ENCODE results near the gene SRSF2. TPM values are rescaled to one million over a fixed set of nuclear protein-coding genes. Genes with fewer than 3 reads are reported as not detected.

SRSF2 gene
- total and polyA plus RNA-seq, 9 of the 15 experiments (the other 6 are each of a cell fraction or from before 2014, with no cell fraction given): 161 to 583 (median 393) TPM

GRCh38 chr17:76689859-76690258, 47.3 kb downstream of the SRSF2 start (continued):
- no peak for TF ChIP-seq ZNF134 (CRISPR knock-in tag; conservative IDR thresholded peaks at IDR 0.05)
- TF ChIP-seq KDM1A (IDR thresholded peaks at IDR 0.05): no peak
- peak; percentile 96 for TF ChIP-seq CEBPB (tag; IDR thresholded peaks at IDR 0.05)
- no peak for TF ChIP-seq ZNF507 (tag; conservative IDR thresholded peaks at IDR 0.05)
- TF ChIP-seq TCF3 (CRISPR knock-in tag; IDR thresholded peaks at IDR 0.05): no peak
- TF ChIP-seq, protein P1, sequence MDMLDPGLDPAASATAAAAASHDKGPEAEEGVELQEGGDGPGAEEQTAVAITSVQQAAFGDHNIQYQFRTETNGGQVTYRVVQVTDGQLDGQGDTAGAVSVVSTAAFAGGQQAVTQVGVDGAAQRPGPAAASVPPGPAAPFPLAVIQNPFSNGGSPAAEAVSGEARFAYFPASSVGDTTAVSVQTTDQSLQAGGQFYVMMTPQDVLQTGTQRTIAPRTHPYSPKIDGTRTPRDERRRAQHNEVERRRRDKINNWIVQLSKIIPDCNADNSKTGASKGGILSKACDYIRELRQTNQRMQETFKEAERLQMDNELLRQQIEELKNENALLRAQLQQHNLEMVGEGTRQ (CRISPR knock-in tag; IDR thresholded peaks at IDR 0.05): peak; percentile 75
- TF ChIP-seq L3MBTL2 (IDR thresholded peaks at IDR 0.05): peak; percentile 47; the same call in 1 of the 2 replicates

GRCh38 chr17:76688165-76688622, 48.9 kb downstream of the SRSF2 start:
- H3K9ac ChIP-seq (ENCODE audit: insufficient read depth in 1 of 2, low read depth in 2 of 2, low read length in 2 of 2): peak overlapping the region in 1 of 2 experiments; percentile 36; a peak in 1 of 4 replicates
- no peak for DNase-seq (ENCODE audit: extremely low read depth in 1 of 4, low spot score in 3 of 4)
- 75% methylated on average over 5 of the region's 11 CpGs for WGBS (ENCODE audit: insufficient coverage, low coverage, missing lambda C conversion rate)
- no peaks in the 10 kb centered on the region for H3K9me3 ChIP-seq (replicated peaks; ENCODE audit: control insufficient read depth, insufficient read depth, low read depth, low read length)
- BruUV-seq (replicated peaks): no TSS peak
- H3K4me1 ChIP-seq (replicated peaks in 1 of 2; ENCODE audit: control insufficient read depth in 2 of 2, insufficient read depth in 2 of 2, low read length in 2 of 2): peaks cover 8 to 45% of the 10 kb centered on the region in 2 experiments; a peak in 3 of 5 replicates
- H3K9me1 ChIP-seq (ENCODE audit: control insufficient read depth, insufficient read depth, low read length): no peaks in the 10 kb centered on the region
- POLR2A ChIA-PET: no interaction called here
- no peaks in the 10 kb centered on the region for H3K79me2 ChIP-seq (ENCODE audit: control insufficient read depth, insufficient read depth, low read length)
- in situ Hi-C loops (cut with MboI): no loop called here
- no peak for FAIRE-seq
- H4K20me1 ChIP-seq (replicated peaks; ENCODE audit: control insufficient read depth, insufficient read depth, low read length): no peaks in the 10 kb centered on the region; the same call in 1 of the 2 replicates
- H3K27me3 ChIP-seq (ENCODE audit: control insufficient read depth in 2 of 2, insufficient read depth in 2 of 2, low read length in 2 of 2): no peaks in the 10 kb centered on the region
- 0 out of 3 replicates have a peak, but pooled peaks have one; percentile 12 for ATAC-seq
- no peak overlapping the region for H2AFZ ChIP-seq (ENCODE audit: low read depth, low read length)
- H3K4me3 ChIP-seq: no peak overlapping the region
- intact Hi-C loops (cut with micrococcal nuclease): no loop called here
- no peaks in the 10 kb centered on the region for H3K36me3 ChIP-seq (ENCODE audit: control insufficient read depth, insufficient read depth, low read length)
- H3K4me2 ChIP-seq (ENCODE audit: insufficient read depth, low read length): no peak overlapping the region
- CTCF ChIA-PET (ENCODE audit: low intra/inter-chr PET ratio): interaction anchor here (0.6 kb wide), 1 partner anchor 38 kb away, joined by 3 read pairs; the partner anchor contains the start of gene JMJD6
- no peak overlapping the region for H3K27ac ChIP-seq (ENCODE audit: extremely low read depth, low read depth, low read length)
- TF ChIP-seq MTA2 (IDR thresholded peaks at IDR 0.05; ENCODE audit: low read depth) (no peak), ZNF316 (IDR thresholded peaks at IDR 0.05) (no peak), ZFP91 (CRISPR knock-in tag; IDR thresholded peaks at IDR 0.05) (no peak), HNRNPL (IDR thresholded peaks at IDR 0.05; ENCODE audit: low read depth, low read length) (no peak)
- TF ChIP-seq, protein P2, sequence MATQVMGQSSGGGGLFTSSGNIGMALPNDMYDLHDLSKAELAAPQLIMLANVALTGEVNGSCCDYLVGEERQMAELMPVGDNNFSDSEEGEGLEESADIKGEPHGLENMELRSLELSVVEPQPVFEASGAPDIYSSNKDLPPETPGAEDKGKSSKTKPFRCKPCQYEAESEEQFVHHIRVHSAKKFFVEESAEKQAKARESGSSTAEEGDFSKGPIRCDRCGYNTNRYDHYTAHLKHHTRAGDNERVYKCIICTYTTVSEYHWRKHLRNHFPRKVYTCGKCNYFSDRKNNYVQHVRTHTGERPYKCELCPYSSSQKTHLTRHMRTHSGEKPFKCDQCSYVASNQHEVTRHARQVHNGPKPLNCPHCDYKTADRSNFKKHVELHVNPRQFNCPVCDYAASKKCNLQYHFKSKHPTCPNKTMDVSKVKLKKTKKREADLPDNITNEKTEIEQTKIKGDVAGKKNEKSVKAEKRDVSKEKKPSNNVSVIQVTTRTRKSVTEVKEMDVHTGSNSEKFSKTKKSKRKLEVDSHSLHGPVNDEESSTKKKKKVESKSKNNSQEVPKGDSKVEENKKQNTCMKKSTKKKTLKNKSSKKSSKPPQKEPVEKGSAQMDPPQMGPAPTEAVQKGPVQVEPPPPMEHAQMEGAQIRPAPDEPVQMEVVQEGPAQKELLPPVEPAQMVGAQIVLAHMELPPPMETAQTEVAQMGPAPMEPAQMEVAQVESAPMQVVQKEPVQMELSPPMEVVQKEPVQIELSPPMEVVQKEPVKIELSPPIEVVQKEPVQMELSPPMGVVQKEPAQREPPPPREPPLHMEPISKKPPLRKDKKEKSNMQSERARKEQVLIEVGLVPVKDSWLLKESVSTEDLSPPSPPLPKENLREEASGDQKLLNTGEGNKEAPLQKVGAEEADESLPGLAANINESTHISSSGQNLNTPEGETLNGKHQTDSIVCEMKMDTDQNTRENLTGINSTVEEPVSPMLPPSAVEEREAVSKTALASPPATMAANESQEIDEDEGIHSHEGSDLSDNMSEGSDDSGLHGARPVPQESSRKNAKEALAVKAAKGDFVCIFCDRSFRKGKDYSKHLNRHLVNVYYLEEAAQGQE (IDR thresholded peaks at IDR 0.05; ENCODE audit: borderline replicate concordance): no peak
- TF ChIP-seq, protein P2 (CRISPR knock-in tag; IDR thresholded peaks at IDR 0.05; ENCODE audit: low read depth): no peak

Measured in K562 (cell line).